Femur (tissue), 1 donor: ENCODE measurements around the gene NXPH3.
"Not testable (repeated sequence)": the region's sequence is repeated elsewhere in the genome, so short reads cannot be mapped to it uniquely, and the experiment has no call there.

Experiments used
- DNase-seq: peaks from one replicate; pipeline ENCODE4 v3.0.0-alpha.2; 2017

Gene NXPH3

GRCh38 chr17:49554694-49555494 is 20.8 kb upstream of the NXPH3 start:
- DNase-seq, result no peak

- DNase-seq, result peak; percentile 46
Observed at GRCh38 chr17:49555495-49556222, 20.0 kb upstream of the NXPH3 start.

DNA sequence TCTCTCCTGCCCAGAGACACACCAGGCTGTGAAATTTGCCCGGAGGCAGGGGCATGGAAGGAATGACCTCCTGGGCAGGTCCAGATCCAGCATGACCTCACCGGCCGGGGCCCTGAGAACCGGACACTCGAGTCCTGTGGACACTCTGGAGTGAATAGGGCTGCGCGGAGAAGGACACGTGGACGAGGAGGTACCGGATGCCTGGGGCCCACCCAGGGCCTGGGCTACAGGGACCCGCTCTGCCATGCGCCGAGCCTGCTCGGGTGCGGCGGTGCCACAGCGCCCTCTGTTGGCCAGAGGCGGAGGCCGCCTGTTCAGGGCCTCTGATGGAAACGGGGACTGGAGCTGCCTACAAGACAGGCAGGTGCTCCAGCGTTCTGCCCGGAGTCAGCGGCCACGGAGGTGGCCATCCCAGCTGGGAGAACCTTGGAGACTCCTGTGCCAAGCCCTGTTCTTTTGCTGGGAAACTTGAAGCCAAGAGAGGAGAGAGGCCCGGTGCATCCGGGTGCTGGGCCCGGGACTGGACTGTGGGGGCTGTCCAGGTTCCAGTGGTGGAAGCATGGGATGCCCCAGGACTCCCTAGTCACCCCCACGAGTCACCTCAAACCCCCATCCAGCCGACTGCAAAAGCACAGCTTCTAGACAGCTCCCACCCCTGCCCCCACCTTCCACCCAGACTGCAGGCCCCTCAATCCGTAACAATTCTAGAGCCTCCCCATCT is 19.3 kb upstream of the NXPH3 start:
- DNase-seq, result peak; percentile 92

- DNase-seq, result peak; percentile 30
Observed at GRCh38 chr17:49557312-49558024, 18.2 kb upstream of the NXPH3 start.

- DNase-seq, result no peak
Observed at GRCh38 chr17:49564638-49565037, 11.0 kb upstream of the NXPH3 start.

GRCh38 chr17:49565948-49566491 is 9.7 kb upstream of the NXPH3 start:
- no peak for DNase-seq

- DNase-seq, result no peak
Observed at GRCh38 chr17:49566668-49567071, 9.0 kb upstream of the NXPH3 start.

DNA sequence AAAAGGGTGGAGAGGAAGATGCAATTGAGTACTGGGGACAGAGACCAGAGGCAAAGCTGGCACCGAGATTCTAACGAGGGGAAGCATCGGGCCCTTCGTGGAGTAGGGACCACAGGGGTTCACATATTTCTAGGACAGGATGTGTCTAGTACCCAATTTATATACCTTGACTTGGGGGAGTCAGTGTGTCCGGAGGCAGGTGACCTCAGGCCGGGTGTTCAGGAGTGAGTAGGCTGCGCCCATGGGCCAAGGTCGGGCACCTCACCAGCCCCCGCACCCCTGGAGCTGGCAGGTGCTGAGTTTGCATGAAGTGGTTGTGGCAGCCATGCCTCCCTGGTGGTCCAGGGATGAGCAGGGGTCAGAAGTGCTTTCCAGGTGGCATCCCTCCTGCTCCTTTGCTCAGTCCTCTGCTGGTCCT is 8.6 kb upstream of the NXPH3 start:
- no peak for DNase-seq

DNA sequence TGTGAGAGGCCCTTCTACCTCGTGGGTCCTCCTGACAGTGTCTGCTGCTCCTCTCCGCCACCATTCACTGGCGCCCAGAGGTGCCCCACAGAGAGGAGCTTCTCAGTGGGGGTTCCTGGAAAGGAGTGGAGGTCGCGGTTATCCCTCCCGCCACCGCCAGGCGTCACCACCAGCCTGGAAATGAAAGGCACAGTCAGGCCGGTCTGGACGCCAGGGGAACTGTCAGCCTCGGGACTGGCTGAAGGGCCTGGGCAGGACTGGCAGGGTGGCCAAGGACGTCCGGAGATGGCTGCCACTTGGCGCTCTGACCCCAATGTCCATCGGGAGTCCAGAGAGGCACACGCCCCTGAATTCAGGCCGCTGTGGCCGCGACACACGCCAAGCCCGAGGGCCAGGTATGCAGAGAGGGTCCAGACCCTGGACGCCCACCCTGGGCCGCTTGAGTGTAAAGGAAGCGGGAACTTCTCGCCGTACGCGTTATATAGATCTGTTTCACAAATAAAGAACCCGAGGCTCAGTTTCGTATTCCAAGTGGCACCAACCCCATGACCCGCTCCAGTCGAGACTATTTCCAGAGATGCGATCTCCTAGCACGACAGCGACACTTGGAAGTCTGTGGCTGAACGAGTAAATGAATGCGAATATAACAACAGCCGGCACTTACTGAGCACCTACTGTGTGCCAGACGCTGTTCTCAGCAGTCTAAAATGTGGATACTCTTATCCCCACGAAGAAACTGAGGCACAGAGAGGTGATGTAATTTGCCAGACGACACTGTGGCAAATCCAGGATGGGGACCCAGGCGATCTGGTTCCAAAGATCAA is 7.6 kb upstream of the NXPH3 start:
- peak; percentile 91 for DNase-seq

DNA sequence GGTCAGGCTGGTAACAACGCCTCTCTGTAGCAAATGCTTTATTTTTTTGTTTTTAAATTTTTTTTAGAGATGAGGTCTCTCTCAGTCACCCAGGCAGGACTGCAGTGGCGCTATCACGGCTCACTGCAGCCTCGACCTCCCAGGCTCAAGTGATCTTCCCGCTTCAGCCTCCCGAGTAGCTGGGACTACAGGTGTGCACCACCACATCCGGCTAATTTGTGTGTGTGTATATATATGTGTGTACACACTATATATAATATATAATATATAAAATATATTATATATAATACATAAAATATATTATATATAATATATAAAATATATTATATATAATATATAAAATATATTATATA is 7.0 kb upstream of the NXPH3 start:
- not testable (repeated sequence) for DNase-seq

GRCh38 chr17:49570540-49571242 is 5.0 kb upstream of the NXPH3 start:
- no peak for DNase-seq

- DNase-seq, result no peak
Observed at GRCh38 chr17:49571283-49571682, 4.4 kb upstream of the NXPH3 start.

DNA sequence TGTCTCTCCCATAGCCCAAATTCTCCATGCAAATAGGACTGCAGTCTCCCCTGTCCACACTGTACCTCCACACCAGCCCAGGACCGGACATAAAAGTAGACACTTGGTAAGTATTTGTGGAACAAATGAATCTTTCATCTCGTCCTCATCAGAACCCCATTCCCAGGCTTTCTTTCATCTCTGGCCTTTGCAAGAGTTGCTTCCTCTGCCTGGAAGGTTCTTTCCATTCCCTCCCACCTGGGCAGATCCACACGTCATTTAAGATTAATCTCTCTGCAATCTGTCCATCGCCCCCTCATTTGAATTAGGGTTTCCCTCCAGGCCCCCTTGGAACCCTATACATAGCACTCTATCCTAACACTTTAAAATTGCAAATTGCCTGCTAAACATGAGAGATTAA is 3.9 kb upstream of the NXPH3 start:
- DNase-seq, result no peak

DNA sequence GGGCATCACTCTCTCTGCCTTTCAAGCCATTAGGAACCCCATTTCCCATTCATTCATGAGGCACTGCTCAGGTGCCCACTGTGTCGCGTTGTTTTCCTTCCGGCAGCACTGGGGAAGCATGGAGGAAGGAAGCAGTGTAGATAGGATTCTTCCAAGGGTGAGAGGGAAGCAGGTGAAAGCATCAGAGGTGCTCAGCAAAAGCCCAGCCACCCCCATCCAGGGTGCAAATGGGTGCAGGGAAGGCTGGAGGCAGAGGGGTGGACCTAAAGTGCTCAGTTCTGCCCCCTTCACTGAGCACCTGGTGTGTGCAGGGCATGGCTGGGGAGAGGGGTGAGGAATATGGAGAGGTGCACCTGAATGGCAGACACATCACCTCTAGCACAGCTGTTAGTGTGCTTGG is 3.4 kb upstream of the NXPH3 start:
- no peak for DNase-seq

GRCh38 chr17:49572806-49573420 is 2.8 kb upstream of the NXPH3 start:
- DNase-seq, result no peak

DNA sequence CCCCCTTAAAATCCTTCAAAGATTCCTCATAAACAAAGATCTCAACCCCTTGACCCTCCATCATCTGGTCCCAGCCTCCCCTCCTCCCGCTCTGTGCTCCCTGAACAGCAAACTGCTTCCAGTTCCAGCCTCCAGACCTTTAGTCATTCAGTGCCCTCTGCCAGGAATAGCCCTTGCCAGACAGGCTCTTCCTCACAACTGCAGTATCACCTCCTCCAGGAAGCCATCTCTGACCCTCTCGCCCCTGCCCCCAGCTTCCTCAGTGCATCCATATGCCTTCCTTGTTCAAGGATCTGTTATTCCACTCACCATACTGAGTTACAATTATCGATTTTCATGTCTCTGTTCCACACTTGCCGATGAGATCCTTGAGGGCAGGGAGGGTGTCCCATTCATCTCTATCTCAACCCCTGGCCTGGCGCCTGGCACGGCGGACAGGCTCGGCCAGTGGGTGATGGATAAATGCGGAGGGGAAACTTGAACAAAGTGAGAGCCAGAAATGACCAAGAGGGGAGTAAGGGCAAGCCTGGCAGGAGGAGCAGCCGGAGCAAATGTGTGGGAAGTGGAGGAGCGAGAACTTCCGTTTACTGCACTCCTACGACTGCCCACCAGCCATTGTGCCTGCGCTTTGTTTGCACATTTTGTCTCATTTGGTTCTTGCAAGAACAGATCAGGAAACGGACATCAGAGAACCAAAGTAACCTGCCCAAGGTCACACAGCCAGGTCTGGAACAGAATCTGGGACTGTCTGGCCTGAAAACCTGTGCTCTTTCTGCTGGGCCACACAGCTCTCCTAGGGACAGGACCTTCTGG is 2.0 kb upstream of the NXPH3 start:
- DNase-seq, result no peak

DNA sequence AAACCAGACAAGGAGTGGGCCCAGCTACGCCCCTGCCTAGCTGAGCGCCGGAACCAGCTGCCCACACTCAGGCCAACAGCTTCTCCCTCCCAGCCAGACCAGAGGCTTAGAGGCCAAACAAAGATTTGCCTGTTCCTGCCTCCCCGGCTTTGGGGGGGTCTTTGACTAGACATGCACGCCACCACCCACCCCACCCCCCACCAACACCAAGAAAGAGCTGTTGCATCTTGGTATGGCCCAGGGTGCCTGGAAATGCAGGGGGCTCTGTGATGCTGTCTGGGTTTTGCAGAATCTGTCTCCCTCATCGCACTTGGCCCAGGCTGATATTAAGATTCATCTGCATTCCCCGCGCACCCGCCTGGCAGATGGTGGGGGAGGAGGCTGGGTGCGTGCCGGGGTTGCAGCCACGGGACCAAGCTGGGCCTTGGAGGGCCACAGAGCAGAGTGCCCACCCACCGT is 1.3 kb upstream of the NXPH3 start:
- DNase-seq, result no peak

GRCh38 chr17:49574945-49575678 is 559 bp upstream of the NXPH3 start:
- DNase-seq, result no peak
